ENCODE data around the gene PPP3CB.

PPP3CB gene

GRCh38 chr10:73529089-73529832, 33.4 kb upstream of the PPP3CB start:
- TF ChIP-seq TAF1 (IDR thresholded peaks at IDR 0.05; ENCODE audit: borderline replicate concordance, insufficient read depth, low read length), result no peak
- TF ChIP-seq POLR2AphosphoS5 (IDR thresholded peaks at IDR 0.05; ENCODE audit: low read depth, low read length), result no peak
- no peak for TF ChIP-seq FOXP2 (optimal IDR thresholded peaks at IDR 0.05; ENCODE audit: borderline replicate concordance, extremely low read depth, extremely low read length, insufficient read depth)
- no peak for TF ChIP-seq SIN3A (IDR thresholded peaks at IDR 0.05; ENCODE audit: borderline replicate concordance, insufficient read depth, low read length)
- TF ChIP-seq, protein P1, sequence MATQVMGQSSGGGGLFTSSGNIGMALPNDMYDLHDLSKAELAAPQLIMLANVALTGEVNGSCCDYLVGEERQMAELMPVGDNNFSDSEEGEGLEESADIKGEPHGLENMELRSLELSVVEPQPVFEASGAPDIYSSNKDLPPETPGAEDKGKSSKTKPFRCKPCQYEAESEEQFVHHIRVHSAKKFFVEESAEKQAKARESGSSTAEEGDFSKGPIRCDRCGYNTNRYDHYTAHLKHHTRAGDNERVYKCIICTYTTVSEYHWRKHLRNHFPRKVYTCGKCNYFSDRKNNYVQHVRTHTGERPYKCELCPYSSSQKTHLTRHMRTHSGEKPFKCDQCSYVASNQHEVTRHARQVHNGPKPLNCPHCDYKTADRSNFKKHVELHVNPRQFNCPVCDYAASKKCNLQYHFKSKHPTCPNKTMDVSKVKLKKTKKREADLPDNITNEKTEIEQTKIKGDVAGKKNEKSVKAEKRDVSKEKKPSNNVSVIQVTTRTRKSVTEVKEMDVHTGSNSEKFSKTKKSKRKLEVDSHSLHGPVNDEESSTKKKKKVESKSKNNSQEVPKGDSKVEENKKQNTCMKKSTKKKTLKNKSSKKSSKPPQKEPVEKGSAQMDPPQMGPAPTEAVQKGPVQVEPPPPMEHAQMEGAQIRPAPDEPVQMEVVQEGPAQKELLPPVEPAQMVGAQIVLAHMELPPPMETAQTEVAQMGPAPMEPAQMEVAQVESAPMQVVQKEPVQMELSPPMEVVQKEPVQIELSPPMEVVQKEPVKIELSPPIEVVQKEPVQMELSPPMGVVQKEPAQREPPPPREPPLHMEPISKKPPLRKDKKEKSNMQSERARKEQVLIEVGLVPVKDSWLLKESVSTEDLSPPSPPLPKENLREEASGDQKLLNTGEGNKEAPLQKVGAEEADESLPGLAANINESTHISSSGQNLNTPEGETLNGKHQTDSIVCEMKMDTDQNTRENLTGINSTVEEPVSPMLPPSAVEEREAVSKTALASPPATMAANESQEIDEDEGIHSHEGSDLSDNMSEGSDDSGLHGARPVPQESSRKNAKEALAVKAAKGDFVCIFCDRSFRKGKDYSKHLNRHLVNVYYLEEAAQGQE (IDR thresholded peaks at IDR 0.05; ENCODE audit: insufficient read depth in 1 of 2, low read depth in 2 of 2, low read length in 2 of 2), result no peak

DNA sequence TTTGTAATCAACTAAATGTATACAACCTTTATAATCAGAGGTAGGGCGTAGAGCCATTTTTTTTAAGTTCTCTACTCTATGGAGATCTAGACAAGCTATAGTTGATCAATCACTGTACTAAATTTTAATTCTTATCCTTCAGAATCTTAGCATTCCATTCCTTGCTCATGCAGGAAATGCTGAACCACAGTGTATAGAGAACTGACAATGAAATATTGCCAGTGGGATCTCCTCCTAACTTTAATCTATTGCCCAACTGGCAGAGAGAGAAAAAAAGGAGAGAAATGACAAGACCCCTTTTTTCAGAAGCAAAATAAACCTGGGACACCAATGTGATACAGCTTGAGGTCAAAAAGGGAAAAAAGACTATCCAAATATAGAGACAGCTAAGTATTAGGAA, 26.4 kb upstream of the PPP3CB start:
- TF ChIP-seq SIN3A (IDR thresholded peaks at IDR 0.05; ENCODE audit: borderline replicate concordance, insufficient read depth, low read length), result no peak
- no peak for TF ChIP-seq TAF1 (IDR thresholded peaks at IDR 0.05; ENCODE audit: borderline replicate concordance, insufficient read depth, low read length)
- TF ChIP-seq, protein P1 (IDR thresholded peaks at IDR 0.05; ENCODE audit: insufficient read depth in 1 of 2, low read depth in 2 of 2, low read length in 2 of 2), result no peak
- no peak for TF ChIP-seq POLR2AphosphoS5 (IDR thresholded peaks at IDR 0.05; ENCODE audit: low read depth, low read length)
- no peak for TF ChIP-seq FOXP2 (optimal IDR thresholded peaks at IDR 0.05; ENCODE audit: borderline replicate concordance, extremely low read depth, extremely low read length, insufficient read depth)

DNA sequence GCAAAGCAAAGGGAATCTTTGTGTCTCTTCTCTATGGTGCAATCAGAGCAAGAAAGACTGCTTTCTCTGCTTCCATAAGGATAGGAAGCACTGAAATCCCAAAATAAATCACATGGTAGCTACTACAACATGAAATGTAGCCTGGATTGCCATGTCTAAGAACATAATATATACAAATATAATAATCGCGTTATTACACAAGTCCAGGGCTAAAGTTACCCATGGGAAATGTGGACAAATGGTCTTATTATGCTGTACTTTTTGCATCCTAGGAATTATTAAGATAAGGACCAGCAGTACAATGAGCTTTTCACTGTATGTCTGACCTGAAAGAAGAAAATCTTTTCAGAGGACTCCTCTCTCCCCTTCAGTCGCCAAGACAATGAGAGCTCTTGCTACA, 23.5 kb upstream of the PPP3CB start:
- no peak for TF ChIP-seq FOXP2 (optimal IDR thresholded peaks at IDR 0.05; ENCODE audit: borderline replicate concordance, extremely low read depth, extremely low read length, insufficient read depth)
- TF ChIP-seq TAF1 (IDR thresholded peaks at IDR 0.05; ENCODE audit: borderline replicate concordance, insufficient read depth, low read length), result no peak
- no peak for TF ChIP-seq SIN3A (IDR thresholded peaks at IDR 0.05; ENCODE audit: borderline replicate concordance, insufficient read depth, low read length)
- TF ChIP-seq, protein P1 (IDR thresholded peaks at IDR 0.05; ENCODE audit: insufficient read depth in 1 of 2, low read depth in 2 of 2, low read length in 2 of 2), result no peak
- TF ChIP-seq POLR2AphosphoS5 (IDR thresholded peaks at IDR 0.05; ENCODE audit: low read depth, low read length), result no peak

GRCh38 chr10:73517166-73517888, 21.5 kb upstream of the PPP3CB start:
- TF ChIP-seq TAF1 (IDR thresholded peaks at IDR 0.05; ENCODE audit: borderline replicate concordance, insufficient read depth, low read length) (no peak), SIN3A (IDR thresholded peaks at IDR 0.05; ENCODE audit: borderline replicate concordance, insufficient read depth, low read length) (no peak), FOXP2 (optimal IDR thresholded peaks at IDR 0.05; ENCODE audit: borderline replicate concordance, extremely low read depth, extremely low read length, insufficient read depth) (no peak), POLR2AphosphoS5 (IDR thresholded peaks at IDR 0.05; ENCODE audit: low read depth, low read length) (no peak)
- TF ChIP-seq, protein P1 (IDR thresholded peaks at IDR 0.05; ENCODE audit: insufficient read depth in 1 of 2, low read depth in 2 of 2, low read length in 2 of 2), result no peak
